ENCODE measurements around the gene MAPKAP1. TPM values are rescaled to one million over a fixed set of nuclear protein-coding genes. Genes with fewer than 3 reads are reported as not detected.

The MAPKAP1 gene
- total and polyA plus RNA-seq, 9 of the 15 experiments (the other 6 are each of a cell fraction or from before 2014, with no cell fraction given): 2.6 to 82.1 (median 61.1) TPM

DNA sequence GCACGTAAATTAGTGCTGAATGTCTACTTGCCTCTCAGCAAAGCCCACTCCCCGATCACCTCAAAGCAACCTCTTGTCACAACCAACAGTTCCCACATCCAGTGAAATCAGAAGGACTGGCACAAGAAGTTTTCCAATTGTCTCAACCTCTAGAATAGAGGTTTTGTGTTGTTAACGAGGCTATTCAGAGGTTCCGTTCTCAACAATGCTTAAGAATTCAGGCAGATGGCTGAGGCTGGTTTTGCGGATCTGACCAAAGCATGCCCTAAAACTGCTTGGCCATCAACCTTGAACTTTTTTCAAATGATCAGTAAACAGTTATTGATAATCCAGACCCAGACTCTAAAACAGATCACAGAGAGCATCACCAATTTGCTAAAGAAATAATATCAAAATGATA is 52.9 kb downstream of the MAPKAP1 start:
- FAIRE-seq (no peak), DNase-seq (ENCODE audit: extremely low read depth in 1 of 4, low spot score in 3 of 4) (no peak), ATAC-seq (no peak)
- CTCF ChIA-PET (ENCODE audit: low intra/inter-chr PET ratio): no interaction called here
- H3K4me3 ChIP-seq: no peak overlapping the region
- no peaks in the 10 kb centered on the region for H3K79me2 ChIP-seq (ENCODE audit: control insufficient read depth, insufficient read depth, low read length)
- BruUV-seq (replicated peaks): no TSS peak
- POLR2A ChIA-PET: no interaction called here
- 69% methylated on average over 5 of the region's 5 CpGs for WGBS (ENCODE audit: insufficient coverage, low coverage, missing lambda C conversion rate)
- no peak overlapping the region for H3K9ac ChIP-seq (ENCODE audit: insufficient read depth in 1 of 2, low read depth in 2 of 2, low read length in 2 of 2)
- in situ Hi-C loops (cut with MboI): no loop called here
- no peak overlapping the region for H3K27ac ChIP-seq (ENCODE audit: extremely low read depth, low read depth, low read length)
- H3K9me3 ChIP-seq (replicated peaks; ENCODE audit: control insufficient read depth, insufficient read depth, low read depth, low read length): no peaks in the 10 kb centered on the region
- no peak overlapping the region for H2AFZ ChIP-seq (ENCODE audit: low read depth, low read length)
- intact Hi-C loops (cut with micrococcal nuclease): no loop called here
- no peaks in the 10 kb centered on the region for H3K9me1 ChIP-seq (ENCODE audit: control insufficient read depth, insufficient read depth, low read length)
- no peaks in the 10 kb centered on the region for H3K27me3 ChIP-seq (ENCODE audit: control insufficient read depth in 2 of 2, insufficient read depth in 2 of 2, low read length in 2 of 2)
- H4K20me1 ChIP-seq (replicated peaks; ENCODE audit: control insufficient read depth, insufficient read depth, low read length): no peaks in the 10 kb centered on the region
- no peak overlapping the region for H3K4me2 ChIP-seq (ENCODE audit: insufficient read depth, low read length)
- H3K36me3 ChIP-seq (ENCODE audit: control insufficient read depth, insufficient read depth, low read length): peaks cover 18% of the 10 kb centered on the region; the same call in 1 of the 3 replicates
- H3K4me1 ChIP-seq (replicated peaks in 1 of 2; ENCODE audit: control insufficient read depth in 2 of 2, insufficient read depth in 2 of 2, low read length in 2 of 2): no peaks in the 10 kb centered on the region
- TF ChIP-seq TCF15 (CRISPR knock-in tag; IDR thresholded peaks at IDR 0.05): no peak
- no peak for TF ChIP-seq HDGF (IDR thresholded peaks at IDR 0.05)
- TF ChIP-seq SOX6 (IDR thresholded peaks at IDR 0.05): no peak
- no peak for TF ChIP-seq RBM14 (IDR thresholded peaks at IDR 0.05; ENCODE audit: borderline replicate concordance, insufficient read depth, low read depth, low read length)
- no peak for TF ChIP-seq DMBX1 (CRISPR knock-in tag; IDR thresholded peaks at IDR 0.05; ENCODE audit: borderline replicate concordance)
- TF ChIP-seq, protein P1, sequence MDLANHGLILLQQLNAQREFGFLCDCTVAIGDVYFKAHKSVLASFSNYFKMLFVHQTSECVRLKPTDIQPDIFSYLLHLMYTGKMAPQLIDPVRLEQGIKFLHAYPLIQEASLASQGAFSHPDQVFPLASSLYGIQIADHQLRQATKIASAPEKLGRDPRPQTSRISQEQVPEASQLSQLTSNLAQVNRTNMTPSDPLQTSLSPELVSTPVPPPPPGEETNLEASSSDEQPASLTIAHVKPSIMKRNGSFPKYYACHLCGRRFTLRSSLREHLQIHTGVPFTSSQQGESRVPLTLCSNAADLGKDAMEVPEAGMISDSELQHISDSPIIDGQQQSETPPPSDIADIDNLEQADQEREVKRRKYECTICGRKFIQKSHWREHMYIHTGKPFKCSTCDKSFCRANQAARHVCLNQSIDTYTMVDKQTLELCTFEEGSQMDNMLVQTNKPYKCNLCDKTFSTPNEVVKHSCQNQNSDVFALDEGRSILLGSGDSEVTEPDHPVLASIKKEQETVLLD (IDR thresholded peaks at IDR 0.05): no peak
- no peak for TF ChIP-seq JUND (IDR thresholded peaks at IDR 0.05; ENCODE audit: borderline replicate concordance, low read depth, low read length)
- TF ChIP-seq JUND (tag; IDR thresholded peaks at IDR 0.05; ENCODE audit: borderline replicate concordance, low read depth, low read length): no peak
- TF ChIP-seq MYBL2 (IDR thresholded peaks at IDR 0.05; ENCODE audit: low read depth): no peak
- TF ChIP-seq MYBL2 (CRISPR knock-in tag; IDR thresholded peaks at IDR 0.05; ENCODE audit: borderline replicate concordance): no peak
- no peak for TF ChIP-seq MEIS2 (IDR thresholded peaks at IDR 0.05; ENCODE audit: partially characterized antibody)
- TF ChIP-seq NRF1 (conservative IDR thresholded peaks at IDR 0.05 in 1 of 2, IDR thresholded peaks at IDR 0.05 in 1 of 2): no peak
- no peak for TF ChIP-seq ZNF785 (CRISPR knock-in tag; IDR thresholded peaks at IDR 0.05)
- no peak for TF ChIP-seq SFPQ (IDR thresholded peaks at IDR 0.05; ENCODE audit: low read depth, low read length)
- TF ChIP-seq ERF (CRISPR knock-in tag; IDR thresholded peaks at IDR 0.05): no peak
- no peak for TF ChIP-seq LEF1 (IDR thresholded peaks at IDR 0.05)
- TF ChIP-seq DLX4 (CRISPR knock-in tag; IDR thresholded peaks at IDR 0.05): no peak
- TF ChIP-seq ZNF133 (CRISPR knock-in tag; IDR thresholded peaks at IDR 0.05): no peak
- TF ChIP-seq, protein P2, sequence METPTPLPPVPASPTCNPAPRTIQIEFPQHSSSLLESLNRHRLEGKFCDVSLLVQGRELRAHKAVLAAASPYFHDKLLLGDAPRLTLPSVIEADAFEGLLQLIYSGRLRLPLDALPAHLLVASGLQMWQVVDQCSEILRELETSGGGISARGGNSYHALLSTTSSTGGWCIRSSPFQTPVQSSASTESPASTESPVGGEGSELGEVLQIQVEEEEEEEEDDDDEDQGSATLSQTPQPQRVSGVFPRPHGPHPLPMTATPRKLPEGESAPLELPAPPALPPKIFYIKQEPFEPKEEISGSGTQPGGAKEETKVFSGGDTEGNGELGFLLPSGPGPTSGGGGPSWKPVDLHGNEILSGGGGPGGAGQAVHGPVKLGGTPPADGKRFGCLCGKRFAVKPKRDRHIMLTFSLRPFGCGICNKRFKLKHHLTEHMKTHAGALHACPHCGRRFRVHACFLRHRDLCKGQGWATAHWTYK (CRISPR knock-in tag; IDR thresholded peaks at IDR 0.05): no peak

Data from K562 (cell line).